Measurements from ENCODE around the gene RCN2.

RCN2 gene

DNA sequence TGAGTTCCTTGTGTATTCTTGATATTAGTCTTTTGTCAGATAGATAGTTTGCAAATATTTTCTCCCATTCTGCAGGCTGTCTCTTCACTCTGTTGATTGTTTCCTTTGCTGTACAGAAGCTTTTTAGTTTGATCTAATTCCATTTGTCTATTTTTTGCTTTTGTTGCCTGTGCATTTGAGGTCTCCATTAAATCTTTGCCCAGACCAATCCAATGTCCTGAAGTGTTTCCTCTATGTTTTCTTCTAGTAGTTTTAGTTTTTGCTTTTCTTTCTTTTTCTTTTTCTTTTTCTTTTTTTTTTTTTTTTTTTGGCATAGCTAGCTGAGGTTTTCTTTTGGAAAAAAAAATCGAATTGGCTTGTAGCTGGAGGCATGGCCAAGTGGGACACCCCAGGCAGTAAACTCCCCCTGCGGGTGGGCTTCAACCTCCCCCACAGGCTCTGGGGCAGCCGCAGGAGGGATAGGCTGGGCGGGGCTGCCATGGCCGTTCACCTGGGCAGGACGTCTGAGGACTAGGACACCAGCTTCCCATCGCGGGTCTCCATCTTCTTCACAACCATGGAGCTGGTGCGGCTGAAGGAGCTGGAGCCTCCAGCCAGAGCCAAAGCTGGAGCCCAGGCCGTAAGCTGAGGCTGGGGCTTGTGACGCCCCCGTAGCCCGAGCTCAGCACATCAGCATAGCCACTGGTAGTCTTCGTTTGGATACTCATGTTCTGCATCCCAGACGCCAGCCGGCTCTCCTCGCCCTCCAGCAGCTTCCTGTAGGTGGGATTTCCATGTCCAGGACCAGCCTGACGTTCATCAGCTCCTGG, 47.2 kb downstream of the RCN2 start:
- ChIA-PET POLR2A (interaction anchor here (0.6 to 0.7 kb wide), 2 partner anchors 667 to 1375 kb away, joined by 4 to 7 read pairs; partner anchors contain the start of gene ETFA), CTCF (interaction anchor here (0.8 to 7.4 kb wide), 6 partner anchors 7 to 565 kb away, joined by 3 to 88 read pairs (median 5); partner anchors contain the start of gene PSTPIP1)

DNA sequence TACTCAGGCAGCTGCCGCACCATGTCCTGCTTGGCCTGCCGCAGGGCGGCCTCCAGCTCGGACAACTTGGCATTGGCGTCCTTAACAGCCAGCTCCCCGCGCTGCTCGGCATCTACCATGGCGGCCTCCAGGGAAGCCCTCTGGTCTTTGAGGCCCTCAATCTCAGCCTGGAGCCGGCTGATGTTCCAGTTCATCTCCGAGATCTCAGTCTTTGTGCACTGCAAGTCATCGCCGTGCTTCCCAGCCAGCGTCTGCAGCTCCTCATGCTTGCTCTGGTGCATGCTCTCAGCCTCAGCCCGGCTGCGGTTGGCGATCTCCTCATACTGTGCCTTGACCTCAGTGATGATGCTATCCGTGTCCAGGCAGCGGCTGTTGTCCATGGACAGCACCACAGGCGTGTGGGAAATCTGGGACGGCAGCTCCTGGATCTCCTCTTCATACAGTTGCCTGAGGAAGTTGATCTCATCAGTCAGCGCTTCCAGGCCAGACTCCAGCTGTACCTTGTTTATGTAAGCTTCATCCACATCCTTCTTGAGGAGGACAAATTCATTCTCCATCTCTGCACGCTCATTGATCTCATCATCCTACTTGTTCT, 47.9 kb downstream of the RCN2 start:
- CTCF ChIA-PET = interaction anchor here (1.5 to 7.4 kb wide), 3 partner anchors 8 to 54 kb away, joined by 4 to 88 read pairs (median 6); no protein-coding TSS in a partner anchor
- DNase-seq (ENCODE audit: extremely low spot score) = no peak
- POLR2A ChIA-PET = interaction anchor here (0.7 kb wide), 1 partner anchor 668 kb away, joined by 7 read pairs; the partner anchor contains the start of gene ETFA
- TF ChIP-seq CTCF (IDR thresholded peaks at IDR 0.05; ENCODE audit: control extremely low read depth, extremely low read depth, low read depth, missing control alignments) = no peak

More for the DNA sequence above, 47.2 kb downstream of the RCN2 start:
- no peak for DNase-seq (ENCODE audit: extremely low spot score)
- TF ChIP-seq CTCF (IDR thresholded peaks at IDR 0.05; ENCODE audit: control extremely low read depth, extremely low read depth, low read depth, missing control alignments) = no peak

- TF ChIP-seq CTCF (IDR thresholded peaks at IDR 0.05; ENCODE audit: control extremely low read depth, extremely low read depth, low read depth, missing control alignments) = no peak
- DNase-seq (ENCODE audit: extremely low spot score) = no peak
- CTCF ChIA-PET = interaction anchor here (1.0 to 3.4 kb wide), 5 partner anchors 9 to 44 kb away, joined by 3 to 17 read pairs (median 6); partner anchors contain the start of gene PSTPIP1
- POLR2A ChIA-PET = no interaction called here
Observed at GRCh38 chr15:76979996-76980520, 48.5 kb downstream of the RCN2 start.

GRCh38 chr15:76982356-76982755, 50.8 kb downstream of the RCN2 start:
- CTCF ChIA-PET = interaction anchor here (0.9 to 4.4 kb wide), 6 partner anchors 8 to 52 kb away, joined by 3 to 21 read pairs (median 4); no protein-coding TSS in a partner anchor

DNA sequence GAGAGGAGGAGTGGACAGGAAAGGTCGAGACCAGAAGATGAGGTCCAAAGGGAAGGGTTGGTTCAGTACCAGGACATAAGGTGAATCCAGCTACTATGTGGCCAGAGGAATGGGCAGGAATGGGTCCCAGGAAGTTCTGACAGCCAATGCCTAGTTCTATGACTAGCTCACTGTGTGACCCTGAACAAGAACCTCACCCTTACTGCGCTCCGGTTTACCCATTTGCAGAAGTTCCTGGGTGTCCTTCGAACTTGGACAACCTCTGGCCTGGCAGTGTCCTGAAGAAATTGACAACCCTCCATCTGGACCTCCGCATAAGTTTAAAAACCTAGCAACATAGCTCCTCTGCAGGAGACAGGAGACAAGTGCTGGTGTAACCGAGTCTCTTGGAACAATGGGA, 51.2 kb downstream of the RCN2 start:
- ChIA-PET CTCF (interaction anchor here (0.9 to 4.4 kb wide), 6 partner anchors 9 to 52 kb away, joined by 3 to 21 read pairs (median 4); no protein-coding TSS in a partner anchor), POLR2A (interaction anchor here (0.6 kb wide), 1 partner anchor 646 kb away, joined by 5 read pairs; the partner anchor contains the start of gene ISL2)
- DNase-seq (ENCODE audit: extremely low spot score) = no peak
- TF ChIP-seq CTCF (IDR thresholded peaks at IDR 0.05; ENCODE audit: control extremely low read depth, extremely low read depth, low read depth, missing control alignments) = no peak

More at GRCh38 chr15:76982356-76982755, 50.8 kb downstream of the RCN2 start:
- no peak for DNase-seq (ENCODE audit: extremely low spot score)
- POLR2A ChIA-PET = no interaction called here
- TF ChIP-seq CTCF (IDR thresholded peaks at IDR 0.05; ENCODE audit: control extremely low read depth, extremely low read depth, low read depth, missing control alignments) = no peak

Measured in GM10248 (cell line).